Right lobe of liver (tissue), 4 donors: ENCODE results near the gene MAF.

Source experiments
- CTCF ChIP-seq, 4 donors: fragments of 200-600 bp in 3 of 4; fragments of 450-650 bp in 1 of 4; IDR thresholded peaks; one replicate each; pipeline versions ENCODE4 v1.5.1 to v1.8.0; 2016 to 2022; ENCODE audit warnings: antibody characterized with exemption in 4 of 4, mild to moderate bottlenecking in 2 of 4
- POLR2A ChIP-seq: fragments of 450-650 bp; IDR thresholded peaks from one replicate; pipeline ENCODE4 v1.6.1; 2017; ENCODE audit warnings: antibody characterized with exemption, mild to moderate bottlenecking
- donor health status: DM: no; HTN: no; CAD: no.
- donor health status: DM: no; HTN: no; CAD: no.
- donor health status: DM: no; HTN: yes; CAD: no.

GRCh38 chr16:79593754-79594153 is 6.8 kb downstream of the MAF start:
- TF ChIP-seq CTCF (IDR thresholded peaks at IDR 0.05) (no peak), POLR2A (no peak)
